GM12865 (cell line): ENCODE data around the gene AOX1.
A peak's percentile ranks its signal among the peaks of the same experiment; 100 is the strongest.

Experiments
- DNase-seq: peaks from one replicate; pipeline ENCODE4 v3.0.0; 2010; ENCODE audit warnings: low read depth
- H3K4me3 ChIP-seq: 2 replicates; pipeline ENCODE4 v1.5.1; 2011; ENCODE audit warnings: mild to moderate bottlenecking, low read depth, low read length, control low read depth
- TF ChIP-seq, protein P1 (sequence below): IDR thresholded peaks from 2 replicates; pipeline ENCODE4 v1.5.1; 2011; ENCODE audit warnings: low read length, control low read depth, low read depth, inconsistent platforms; ENCODE audit not compliant: insufficient read depth; ENCODE audit errors: missing control alignments

Gene AOX1

DNA sequence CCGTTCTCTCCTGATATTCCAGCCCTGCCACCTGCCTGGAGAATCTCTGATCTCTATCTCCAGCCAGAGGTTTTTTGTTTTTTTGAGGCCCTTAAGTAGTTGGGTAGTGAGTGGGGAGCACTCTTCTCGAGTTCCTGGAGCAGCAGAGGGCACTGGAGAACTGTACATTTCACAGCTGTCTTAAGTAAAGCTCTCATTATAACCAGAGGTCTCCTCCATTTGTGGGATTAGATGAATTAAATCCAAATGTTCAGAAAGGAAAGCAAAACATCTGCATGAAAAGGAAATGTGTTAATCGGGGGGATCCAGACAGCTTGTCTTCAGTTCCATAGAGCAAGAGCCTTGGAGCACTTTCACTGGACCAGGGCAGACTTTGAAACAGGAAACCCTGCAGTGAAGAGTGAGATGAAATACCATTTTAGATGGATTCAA lies 32.8 kb downstream of the AOX1 start:
- TF ChIP-seq, protein P1, sequence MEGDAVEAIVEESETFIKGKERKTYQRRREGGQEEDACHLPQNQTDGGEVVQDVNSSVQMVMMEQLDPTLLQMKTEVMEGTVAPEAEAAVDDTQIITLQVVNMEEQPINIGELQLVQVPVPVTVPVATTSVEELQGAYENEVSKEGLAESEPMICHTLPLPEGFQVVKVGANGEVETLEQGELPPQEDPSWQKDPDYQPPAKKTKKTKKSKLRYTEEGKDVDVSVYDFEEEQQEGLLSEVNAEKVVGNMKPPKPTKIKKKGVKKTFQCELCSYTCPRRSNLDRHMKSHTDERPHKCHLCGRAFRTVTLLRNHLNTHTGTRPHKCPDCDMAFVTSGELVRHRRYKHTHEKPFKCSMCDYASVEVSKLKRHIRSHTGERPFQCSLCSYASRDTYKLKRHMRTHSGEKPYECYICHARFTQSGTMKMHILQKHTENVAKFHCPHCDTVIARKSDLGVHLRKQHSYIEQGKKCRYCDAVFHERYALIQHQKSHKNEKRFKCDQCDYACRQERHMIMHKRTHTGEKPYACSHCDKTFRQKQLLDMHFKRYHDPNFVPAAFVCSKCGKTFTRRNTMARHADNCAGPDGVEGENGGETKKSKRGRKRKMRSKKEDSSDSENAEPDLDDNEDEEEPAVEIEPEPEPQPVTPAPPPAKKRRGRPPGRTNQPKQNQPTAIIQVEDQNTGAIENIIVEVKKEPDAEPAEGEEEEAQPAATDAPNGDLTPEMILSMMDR, result no peak
- no peak overlapping the region for H3K4me3 ChIP-seq
- peak; percentile 4 for DNase-seq

DNA sequence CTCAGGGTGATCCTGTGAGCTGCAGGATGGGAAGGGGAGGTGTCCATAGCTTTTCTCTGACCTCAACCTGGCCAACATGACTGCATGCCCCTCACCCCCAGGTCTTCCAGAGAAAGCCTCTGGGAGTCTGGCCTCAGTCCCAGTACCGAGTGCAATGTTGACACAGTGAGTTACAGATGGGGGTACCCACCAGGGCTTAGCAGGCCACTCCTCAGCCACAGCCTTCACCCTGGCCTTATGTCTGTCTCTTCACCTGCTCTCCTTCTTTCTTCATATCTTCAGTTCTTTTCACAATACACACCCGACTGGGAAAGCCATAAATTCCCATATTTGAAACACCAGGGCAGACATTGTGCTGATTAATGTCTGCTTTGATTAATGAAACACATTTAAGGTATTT lies 33.5 kb downstream of the AOX1 start:
- TF ChIP-seq, protein P1, result no peak
- H3K4me3 ChIP-seq, result no peak overlapping the region
- DNase-seq, result no peak

DNA sequence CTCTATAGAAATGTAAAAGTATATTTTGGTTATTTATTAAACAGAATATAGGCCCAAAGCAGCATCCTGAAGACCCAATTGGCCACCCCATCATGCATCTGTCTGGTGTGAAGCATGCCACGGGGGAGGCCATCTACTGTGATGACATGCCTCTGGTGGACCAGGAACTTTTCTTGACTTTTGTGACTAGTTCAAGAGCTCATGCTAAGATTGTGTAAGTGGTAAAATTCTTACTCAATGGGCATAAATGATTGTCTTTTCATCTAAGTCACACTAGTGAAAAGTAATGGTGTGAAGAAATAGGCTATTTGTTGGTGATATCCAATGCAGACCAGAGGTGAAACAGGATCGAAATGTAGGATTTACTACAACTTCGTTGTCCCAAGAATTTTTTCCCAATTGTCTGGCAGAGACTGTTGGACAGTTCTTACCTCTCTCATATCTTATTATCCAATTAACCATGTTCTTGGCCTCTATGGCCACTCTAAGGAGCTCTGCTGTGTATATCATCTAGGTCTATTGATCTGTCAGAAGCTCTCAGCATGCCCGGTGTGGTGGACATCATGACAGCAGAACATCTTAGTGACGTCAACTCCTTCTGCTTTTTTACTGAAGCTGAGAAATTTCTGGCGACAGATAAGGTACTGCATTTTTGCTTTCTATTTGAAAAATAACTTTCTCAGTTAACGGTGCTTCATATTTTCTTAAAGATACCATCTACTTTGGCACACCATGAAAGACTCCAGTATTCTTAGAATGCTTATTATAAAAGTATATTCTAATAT lies 35.0 kb downstream of the AOX1 start:
- TF ChIP-seq, protein P1, result no peak
- no peak for DNase-seq
- no peak overlapping the region for H3K4me3 ChIP-seq

DNA sequence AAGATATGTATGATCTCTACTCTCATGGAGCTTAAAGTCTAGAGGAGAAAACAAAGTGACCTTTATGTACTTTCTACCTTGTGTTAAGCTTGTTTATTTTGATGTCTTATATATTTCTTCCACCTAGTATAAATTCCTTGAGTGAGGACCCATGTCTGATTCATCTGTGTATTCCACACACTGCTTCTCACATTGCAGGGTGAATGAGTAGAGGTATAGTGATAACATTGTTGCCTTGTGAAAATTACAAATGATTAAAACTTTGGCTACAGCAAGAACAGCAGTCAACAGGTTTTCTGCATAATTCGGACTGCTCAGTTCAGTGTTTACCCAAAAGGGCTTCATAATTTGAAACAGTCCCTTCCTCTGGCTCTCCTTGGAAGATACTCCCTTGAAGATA lies 36.3 kb downstream of the AOX1 start:
- TF ChIP-seq, protein P1, result no peak
- H3K4me3 ChIP-seq, result no peak overlapping the region
- no peak for DNase-seq

DNA sequence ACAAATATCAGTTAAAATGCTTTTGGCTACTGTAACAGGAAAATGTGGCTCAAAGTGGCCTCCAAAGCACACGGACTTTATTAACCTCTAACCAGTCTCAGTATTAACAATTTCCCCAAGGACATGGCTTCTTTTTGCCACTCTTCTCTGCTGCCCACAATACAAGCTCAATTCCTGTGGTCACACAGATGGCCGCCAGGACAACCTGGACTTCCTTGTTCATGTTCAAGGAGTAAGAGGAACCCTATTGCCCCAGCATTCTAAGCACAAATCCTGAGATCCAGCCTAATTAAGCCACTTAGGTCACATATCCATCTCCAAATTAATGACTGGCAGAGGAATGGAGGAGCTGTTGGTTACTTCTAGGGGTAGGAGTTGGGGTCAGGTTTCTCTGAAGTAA lies 38.2 kb downstream of the AOX1 start:
- TF ChIP-seq, protein P1, result no peak
- H3K4me3 ChIP-seq, result no peak overlapping the region
- DNase-seq, result no peak

DNA sequence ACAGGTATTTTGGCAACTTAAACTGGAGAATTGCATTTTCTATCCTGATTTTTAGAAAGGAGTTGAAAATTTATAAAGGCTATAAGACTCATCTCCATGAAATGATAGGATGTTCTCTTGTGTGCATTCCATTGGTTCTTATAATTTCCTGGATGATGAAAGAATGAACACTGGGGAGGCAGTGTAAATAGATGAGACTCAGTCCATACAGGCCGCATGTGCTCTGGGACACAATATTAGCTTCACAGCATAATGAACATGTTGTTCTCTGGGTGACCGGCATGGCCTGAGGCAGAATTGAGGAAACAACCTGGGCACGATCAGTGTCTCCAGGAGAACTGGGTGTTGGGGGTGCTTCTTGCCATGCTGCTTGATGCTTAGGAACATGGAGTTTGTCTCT lies 38.8 kb downstream of the AOX1 start:
- TF ChIP-seq, protein P1, result no peak
- H3K4me3 ChIP-seq, result no peak overlapping the region
- no peak for DNase-seq

DNA sequence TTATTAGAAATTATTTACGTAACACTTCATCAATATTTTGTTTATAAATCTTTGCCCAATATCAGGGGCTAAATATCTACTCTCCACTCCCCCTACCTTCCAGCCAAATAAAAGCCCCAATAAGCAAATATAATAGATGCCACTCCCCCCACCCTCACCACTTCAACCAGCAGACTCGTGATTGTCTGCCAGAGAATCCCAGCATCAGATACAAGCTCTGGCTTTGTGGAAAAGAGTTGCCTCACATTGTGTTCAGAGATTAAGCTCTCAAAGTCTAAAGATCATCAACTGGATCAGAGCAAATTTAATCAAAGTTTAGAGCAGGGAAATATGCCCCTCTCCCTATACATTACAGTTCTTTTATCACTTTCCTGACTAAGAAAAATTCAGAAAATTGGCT lies 39.5 kb downstream of the AOX1 start:
- H3K4me3 ChIP-seq, result no peak overlapping the region
- TF ChIP-seq, protein P1, result no peak
- DNase-seq, result no peak
